Left cardiac atrium (tissue), 4 donors: ENCODE measurements around the gene COG6. TPM values are rescaled to one million over a fixed set of nuclear protein-coding genes. Genes with fewer than 3 reads are reported as not detected.

ENCODE experiments used
- ATAC-seq, 2 donors: fragments of 200-7000 bp; cut with Tn5 transposase; one replicate each; pipeline ENCODE4 v1.9.1; 2020; ENCODE audit warnings: mild to moderate bottlenecking in 2 of 2, moderate library complexity in 2 of 2
- DNase-seq: peaks from one replicate; pipeline ENCODE4 v3.0.0-alpha.2; 2020
- intact Hi-C, 2 donors: fragments of 100-400 bp; cut with DNase I; formaldehyde crosslinking; loops; one replicate each; pipeline versions ENCODE4 v1.14.1 to v1.15.1; 2022 to 2023
- total RNA-seq, 2 donors: library from RNA; stranded (reverse); fragmentation: NEBNext Ultra II Directional; extraction: Animal tissue kit (Norgen Biotek cat#: 25700); gene quantifications; one replicate each; pipeline ENCODE4 v1.2.1, GENCODE V29; 2021
- donor health status: DM: no; HTN: yes; CAD: no.
- donor health status: DM: no; HTN: yes; CAD: no; lungs with severe emphysema.
- donor health status: DM: yes; HTN: yes; CAD: no.
- donor health status: Dilated cardiomyopathy.

COG6 gene
- total RNA-seq, 2 donors from 2014 or later: 25.5 to 32.2 TPM

DNA sequence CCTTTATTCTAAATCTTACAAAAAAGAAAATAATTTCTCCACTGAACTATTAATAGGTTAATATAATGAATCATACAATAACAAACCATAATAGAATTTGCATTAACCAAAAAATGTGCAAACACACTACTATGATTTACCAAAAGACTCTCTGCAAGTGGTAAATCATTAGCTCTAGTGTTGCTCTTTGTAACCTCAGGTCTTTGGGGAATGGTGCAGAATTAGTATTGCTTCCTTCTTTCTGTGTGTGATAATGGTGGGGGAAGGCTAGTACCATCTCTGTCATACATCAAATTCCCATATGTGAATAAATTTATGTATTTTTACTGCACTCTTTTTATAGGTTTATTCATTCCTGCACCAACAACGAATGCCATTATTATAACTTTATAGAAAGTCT, 105.1 kb downstream of the COG6 start:
- ATAC-seq: no peak
- intact Hi-C loops: no loop called here
- DNase-seq: no peak

- intact Hi-C loops: no loop called here
- DNase-seq (peak; percentile 40), ATAC-seq (peak; percentile 83 to 94)
These were observed 110.5 kb downstream of the COG6 start for GRCh38 chr13:39765801-39766463.

DNA sequence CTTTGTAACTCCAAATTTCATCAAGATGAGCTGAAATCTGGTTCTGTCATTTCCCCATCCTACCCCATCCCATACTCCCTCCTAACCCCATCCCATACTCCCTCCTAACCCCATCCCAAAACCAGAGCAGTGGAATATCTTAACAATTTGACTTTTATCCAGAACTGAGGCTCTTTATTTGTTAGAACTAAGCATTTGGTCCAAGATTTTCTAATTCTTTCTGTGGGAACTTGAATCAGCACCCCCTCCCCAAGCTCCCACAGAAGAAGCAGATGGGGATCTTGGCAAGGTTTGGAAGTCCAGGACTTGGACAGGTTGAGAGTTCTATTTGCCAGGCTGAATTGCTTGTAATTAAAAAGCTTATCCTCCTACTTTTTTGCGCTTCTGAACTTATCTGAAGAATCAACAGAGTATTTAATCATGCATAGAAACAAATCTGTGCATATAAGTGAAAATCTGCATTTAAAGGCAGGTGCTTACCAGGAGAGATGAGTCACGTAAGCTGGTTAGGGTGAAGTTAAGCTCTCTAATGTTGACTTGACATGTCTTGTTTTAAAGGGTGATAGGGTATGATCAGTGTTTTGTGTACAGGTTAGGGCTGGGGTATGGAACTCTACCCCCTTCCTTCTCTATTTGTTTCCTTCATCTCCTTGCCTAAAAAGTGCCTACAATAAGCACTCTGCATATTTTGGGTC, 111.1 kb downstream of the COG6 start:
- intact Hi-C loops: no loop called here
- no peak for DNase-seq
- ATAC-seq: peak; percentile 46 to 53

DNA sequence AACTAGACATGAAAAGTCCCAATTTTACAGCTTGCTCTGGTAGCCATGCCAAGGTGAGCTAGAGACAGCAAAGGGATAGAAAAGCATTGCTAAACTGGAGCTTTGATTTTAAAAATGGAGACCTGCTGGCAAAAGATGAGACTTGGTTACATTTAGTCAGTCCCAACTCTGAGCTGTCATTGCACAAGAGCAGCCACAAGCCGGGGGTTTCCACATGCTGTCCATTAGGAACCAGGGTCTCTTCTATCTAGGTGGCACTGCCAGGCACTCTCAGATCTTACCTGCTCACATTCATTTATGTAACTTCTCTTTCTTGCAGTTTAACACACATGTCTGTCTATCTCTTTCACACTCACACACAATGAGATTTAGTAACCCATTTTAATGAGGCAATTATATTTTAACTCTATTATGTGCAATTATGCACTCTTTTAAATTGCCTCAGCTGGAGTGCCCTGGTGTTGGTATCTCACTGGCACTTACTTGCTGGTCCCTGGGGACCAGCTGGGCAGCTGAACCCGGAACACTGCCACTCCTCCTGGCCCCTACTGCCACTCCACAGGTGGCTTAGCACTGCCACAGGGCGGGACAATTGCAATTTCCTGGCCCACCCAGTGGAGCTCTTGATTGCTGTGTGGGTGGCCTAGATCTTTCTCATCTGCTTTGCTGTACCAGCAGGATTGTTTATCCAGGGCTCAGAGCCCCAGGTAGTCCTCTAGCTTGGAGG, 112.5 kb downstream of the COG6 start:
- ATAC-seq (no peak), DNase-seq (no peak)
- intact Hi-C loops: no loop called here

GRCh38 chr13:39768962-39769361, 113.5 kb downstream of the COG6 start:
- no peak for ATAC-seq
- intact Hi-C loops: no loop called here
- DNase-seq: no peak

- ATAC-seq (no peak), DNase-seq (no peak)
- intact Hi-C loops: no loop called here
These were observed 115.0 kb downstream of the COG6 start for GRCh38 chr13:39770221-39771090.

GRCh38 chr13:39773833-39774232, 118.4 kb downstream of the COG6 start:
- no peak for ATAC-seq
- intact Hi-C loops: no loop called here
- DNase-seq: no peak

DNA sequence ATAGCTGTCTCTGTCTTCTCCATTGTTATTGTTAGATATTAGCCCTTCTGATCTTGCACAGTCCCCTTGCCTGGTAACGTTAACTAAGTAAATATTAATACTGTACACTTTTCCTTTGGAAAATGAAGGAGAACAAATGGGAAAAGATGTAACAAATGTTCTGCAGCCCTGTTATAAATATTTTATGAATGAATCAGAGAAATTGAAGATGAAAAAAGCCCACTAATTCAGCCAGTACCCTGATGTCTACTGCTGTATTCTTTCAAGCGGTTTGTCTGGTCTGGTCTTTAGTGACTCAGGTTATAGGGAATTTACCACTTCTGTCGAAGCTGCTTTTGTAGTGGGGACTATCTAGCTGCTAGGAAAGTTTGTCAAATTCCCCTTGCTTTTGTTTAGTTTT, 121.0 kb downstream of the COG6 start:
- DNase-seq (no peak), ATAC-seq (no peak)
- intact Hi-C loops: no loop called here

GRCh38 chr13:39777021-39777420, 121.6 kb downstream of the COG6 start:
- no peak for ATAC-seq
- DNase-seq: no peak
- intact Hi-C loops: no loop called here

DNA sequence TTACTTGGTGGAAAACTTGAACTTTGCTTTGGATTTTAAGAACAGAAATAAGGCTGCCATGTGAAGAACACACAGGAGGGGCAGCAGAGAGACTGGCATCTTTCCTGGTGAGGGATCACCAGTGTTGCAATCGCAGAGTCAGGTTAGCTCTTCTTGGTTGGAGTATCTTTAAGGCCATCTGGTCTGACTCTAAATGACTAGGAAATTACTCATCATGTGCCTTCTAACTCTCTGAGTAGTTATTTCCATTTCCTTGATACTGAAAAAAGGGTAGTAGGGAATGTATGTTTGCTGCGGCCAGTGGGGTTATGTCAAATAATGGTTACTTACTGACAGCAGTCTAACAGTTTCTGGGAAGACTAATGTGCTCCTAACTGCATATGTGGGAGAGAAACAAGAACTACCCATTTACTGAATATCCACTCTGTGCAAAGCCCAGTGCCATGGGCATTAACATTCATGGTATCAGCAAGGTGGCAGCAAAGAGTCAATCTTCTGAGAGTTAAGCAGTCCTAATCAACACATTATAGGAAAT, 122.1 kb downstream of the COG6 start:
- ATAC-seq (peak in 1 of 2 donors; percentile 23), DNase-seq (no peak)
- intact Hi-C loops: no loop called here

- ATAC-seq (no peak), DNase-seq (no peak)
- intact Hi-C loops: loop anchor here in 1 of 2 donors (5.0 kb wide), 1 partner anchor 908 kb away; no protein-coding TSS in a partner anchor
These were observed 124.1 kb downstream of the COG6 start for GRCh38 chr13:39779337-39780265.

DNA sequence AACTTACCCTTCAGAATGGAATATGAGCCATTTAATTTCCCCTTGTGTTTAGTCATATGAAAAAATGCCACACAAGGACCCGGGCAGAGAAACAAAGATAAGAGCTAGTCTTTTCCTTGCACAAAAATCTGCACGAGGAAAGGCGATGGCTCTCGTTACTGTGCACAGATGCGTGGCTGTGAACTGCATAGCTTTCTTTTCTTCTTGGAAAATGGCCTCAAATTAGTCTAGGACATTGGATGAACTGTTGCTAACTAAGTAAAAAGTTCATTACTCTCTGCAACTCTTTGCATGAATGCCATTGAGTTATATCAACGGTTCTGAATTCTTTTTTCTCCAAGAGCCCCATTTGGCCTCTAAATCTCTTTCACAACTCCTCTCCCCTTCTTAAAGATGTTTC, 125.2 kb downstream of the COG6 start:
- no peak for DNase-seq
- peak in 1 of 2 donors; percentile 29 for ATAC-seq
- intact Hi-C loops: loop anchor here in 1 of 2 donors (5.0 kb wide), 1 partner anchor 907 kb away; no protein-coding TSS in a partner anchor

GRCh38 chr13:39781381-39781780, 125.9 kb downstream of the COG6 start:
- ATAC-seq (no peak), DNase-seq (no peak)
- intact Hi-C loops: loop anchor here in 1 of 2 donors (5.0 kb wide), 1 partner anchor 906 kb away; no protein-coding TSS in a partner anchor

- no peak for ATAC-seq
- intact Hi-C loops: loop anchor here in 1 of 2 donors (5.0 kb wide), 1 partner anchor 904 kb away; no protein-coding TSS in a partner anchor
- no peak for DNase-seq
These were observed 127.6 kb downstream of the COG6 start for GRCh38 chr13:39783051-39783450.

GRCh38 chr13:39784347-39784746, 128.9 kb downstream of the COG6 start:
- intact Hi-C loops: loop anchor here in 1 of 2 donors (5.0 kb wide), 1 partner anchor 903 kb away; no protein-coding TSS in a partner anchor
- ATAC-seq: no peak
- no peak for DNase-seq

DNA sequence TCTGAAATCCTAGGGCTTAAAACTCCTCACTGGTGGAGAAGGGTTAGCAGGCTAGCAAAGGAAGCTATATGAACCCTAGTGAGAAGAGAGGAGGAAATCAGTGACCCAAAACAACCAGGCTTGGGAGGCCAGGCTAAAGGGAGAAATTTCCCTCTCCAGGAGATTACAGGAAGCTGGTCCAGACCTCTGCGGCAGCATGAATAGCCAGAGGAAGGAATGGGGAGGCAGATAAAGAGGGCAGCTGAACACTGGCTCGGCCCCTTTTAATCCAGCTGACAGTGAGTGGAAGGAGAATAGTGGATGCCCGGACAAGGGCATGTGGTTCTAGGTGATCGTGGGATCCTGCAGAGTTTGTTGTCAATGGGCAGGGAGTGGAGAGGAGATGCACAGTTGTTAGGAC, 130.6 kb downstream of the COG6 start:
- ATAC-seq: peak in 1 of 2 donors; percentile 25
- intact Hi-C loops: no loop called here
- no peak for DNase-seq

- intact Hi-C loops: no loop called here
- DNase-seq (no peak), ATAC-seq (peak in 1 of 2 donors; percentile 12)
These were observed 131.6 kb downstream of the COG6 start for GRCh38 chr13:39787086-39787487.

GRCh38 chr13:39788102-39788501, 132.6 kb downstream of the COG6 start:
- intact Hi-C loops: no loop called here
- DNase-seq (no peak), ATAC-seq (peak; percentile 35 to 47)
